Panc1 (cell line): ENCODE results near the gene CLEC16A. TPM values are rescaled to one million over a fixed set of nuclear protein-coding genes. Genes with fewer than 3 reads are reported as not detected.

Experiments used
- ATAC-seq: fragments of 200-7000 bp; cut with Tn5 transposase; 2 replicates; pipeline ENCODE4 v1.9.1; 2020; ENCODE audit warnings: mild to moderate bottlenecking, moderate library complexity
- BruUV-seq: library from RNA; stranded (reverse); fragments of 400-500 nt; replicated peaks from 2 replicates; lab custom pipeline; 2021; lab: Mats Ljungman, UMichigan
- CTCF ChIA-PET: fragments of 300-600 bp; sonication (Branson Sonifier 250); formaldehyde crosslinking; loops from one replicate; lab custom pipeline; 2022; ENCODE audit warnings: antibody characterized with exemption; lab: Charles Lee
- POLR2A ChIA-PET: fragments of 300-600 bp; sonication (Branson Sonifier 250); formaldehyde crosslinking; loops from one replicate; lab custom pipeline; 2022; ENCODE audit warnings: antibody characterized with exemption; lab: Charles Lee
- DNase-seq: peaks from one replicate; pipeline ENCODE4 v3.0.0-alpha.2; 2010; ENCODE audit warnings: low read depth, low spot score
- H3K27ac ChIP-seq: 2 replicates; pipeline ENCODE4 v1.5.1; 2011; ENCODE audit warnings: mild to moderate bottlenecking, low read length, inconsistent platforms
- H3K27me3 ChIP-seq: fragments of 200-500 bp; sonication (Bioruptor generic); 2 replicates; pipeline ENCODE4 v1.6.0; 2014; ENCODE audit warnings: low read length, inconsistent platforms; ENCODE audit not compliant: control insufficient read depth, insufficient read depth
- H3K36me3 ChIP-seq: fragments of 200-500 bp; sonication (Bioruptor generic); 2 replicates; pipeline ENCODE4 v1.5.1; 2014; ENCODE audit warnings: inconsistent platforms, mild to moderate bottlenecking, low read length, moderate library complexity; ENCODE audit not compliant: control insufficient read depth, insufficient read depth
- H3K4me1 ChIP-seq: 2 replicates; pipeline ENCODE4 v1.5.1; 2011; ENCODE audit warnings: inconsistent platforms, mild to moderate bottlenecking, low read length, moderate library complexity; ENCODE audit not compliant: control insufficient read depth, insufficient read depth
- H3K4me3 ChIP-seq, 2 experiments: 2 replicates each; pipeline ENCODE4 v1.5.1; 2011 to 2012; ENCODE audit warnings: low read depth in 2 of 2, low read length in 2 of 2, mild to moderate bottlenecking in 2 of 2, inconsistent platforms in 1 of 2, moderate library complexity in 1 of 2
- H3K9me3 ChIP-seq: fragments of 200-500 bp; sonication (Bioruptor generic); 2 replicates; pipeline ENCODE4 v1.5.1; 2014; ENCODE audit warnings: low read depth, mild to moderate bottlenecking, inconsistent platforms, low read length, moderate library complexity; ENCODE audit not compliant: control insufficient read depth, insufficient read depth
- CTCF ChIP-seq: fragments of 450-650 bp; IDR thresholded peaks from 2 replicates; pipeline ENCODE4 v1.5.1; 2017; ENCODE audit warnings: mild to moderate bottlenecking
- POLR2AphosphoS5 ChIP-seq: IDR thresholded peaks from 2 replicates; pipeline ENCODE4 v1.6.1; 2012; ENCODE audit warnings: mild to moderate bottlenecking, low read depth, low read length, moderate library complexity
- SIN3A ChIP-seq: IDR thresholded peaks from 2 replicates; pipeline ENCODE4 v1.6.1; 2012; ENCODE audit warnings: low read depth, mild to moderate bottlenecking, low read length, moderate library complexity, borderline replicate concordance; ENCODE audit not compliant: insufficient read depth
- TCF7L2 ChIP-seq: IDR thresholded peaks from 2 replicates; pipeline ENCODE4 v1.6.1; 2011; ENCODE audit warnings: mild to moderate bottlenecking, low read depth, low read length, inconsistent platforms
- in situ Hi-C: cut with HindIII; loops from 2 replicates; pipeline ENCODE4 v1.10.0; 2016; ENCODE audit warnings: low sequenced_read_pairs, low pct_unique_long_range_greater_than_20kb
- intact Hi-C: fragments of 100-400 bp; cut with micrococcal nuclease; formaldehyde crosslinking; loops from one replicate; pipeline ENCODE4 v1.10.0; 2022; ENCODE audit not compliant: unreplicated experiment
- total RNA-seq: library from RNA; stranded (reverse); gene quantifications from one replicate; pipeline ENCODE4 v1.2.1, GENCODE V29; 2021; ENCODE audit not compliant: unreplicated experiment
- TF ChIP-seq, protein P1 (sequence below), 2 experiments: IDR thresholded peaks; 2 replicates each; pipeline ENCODE4 v1.6.1; 2011 to 2012; ENCODE audit warnings: low read depth in 2 of 2, control low read depth in 1 of 2, low read length in 1 of 2, mild to moderate bottlenecking in 1 of 2, moderate library complexity in 1 of 2; ENCODE audit not compliant: insufficient read depth in 1 of 2

Gene CLEC16A
- total RNA-seq, 1 experiment from 2014 or later: 21.0 TPM

GRCh38 chr16:11051879-11052808 is 107.8 kb downstream of the CLEC16A start:
- Histone ChIP-seq H3K27ac (no peak overlapping the region), H3K4me1 (no peaks in the 10 kb centered on the region), H3K36me3 (no peaks in the 10 kb centered on the region), H3K4me3 (no peak overlapping the region), H3K27me3 (no peaks in the 10 kb centered on the region), H3K9me3 (no peaks in the 10 kb centered on the region)
- no peak for DNase-seq
- no peak for TF ChIP-seq SIN3A
- no peak for TF ChIP-seq CTCF
- TF ChIP-seq TCF7L2: no peak
- TF ChIP-seq, protein P1, sequence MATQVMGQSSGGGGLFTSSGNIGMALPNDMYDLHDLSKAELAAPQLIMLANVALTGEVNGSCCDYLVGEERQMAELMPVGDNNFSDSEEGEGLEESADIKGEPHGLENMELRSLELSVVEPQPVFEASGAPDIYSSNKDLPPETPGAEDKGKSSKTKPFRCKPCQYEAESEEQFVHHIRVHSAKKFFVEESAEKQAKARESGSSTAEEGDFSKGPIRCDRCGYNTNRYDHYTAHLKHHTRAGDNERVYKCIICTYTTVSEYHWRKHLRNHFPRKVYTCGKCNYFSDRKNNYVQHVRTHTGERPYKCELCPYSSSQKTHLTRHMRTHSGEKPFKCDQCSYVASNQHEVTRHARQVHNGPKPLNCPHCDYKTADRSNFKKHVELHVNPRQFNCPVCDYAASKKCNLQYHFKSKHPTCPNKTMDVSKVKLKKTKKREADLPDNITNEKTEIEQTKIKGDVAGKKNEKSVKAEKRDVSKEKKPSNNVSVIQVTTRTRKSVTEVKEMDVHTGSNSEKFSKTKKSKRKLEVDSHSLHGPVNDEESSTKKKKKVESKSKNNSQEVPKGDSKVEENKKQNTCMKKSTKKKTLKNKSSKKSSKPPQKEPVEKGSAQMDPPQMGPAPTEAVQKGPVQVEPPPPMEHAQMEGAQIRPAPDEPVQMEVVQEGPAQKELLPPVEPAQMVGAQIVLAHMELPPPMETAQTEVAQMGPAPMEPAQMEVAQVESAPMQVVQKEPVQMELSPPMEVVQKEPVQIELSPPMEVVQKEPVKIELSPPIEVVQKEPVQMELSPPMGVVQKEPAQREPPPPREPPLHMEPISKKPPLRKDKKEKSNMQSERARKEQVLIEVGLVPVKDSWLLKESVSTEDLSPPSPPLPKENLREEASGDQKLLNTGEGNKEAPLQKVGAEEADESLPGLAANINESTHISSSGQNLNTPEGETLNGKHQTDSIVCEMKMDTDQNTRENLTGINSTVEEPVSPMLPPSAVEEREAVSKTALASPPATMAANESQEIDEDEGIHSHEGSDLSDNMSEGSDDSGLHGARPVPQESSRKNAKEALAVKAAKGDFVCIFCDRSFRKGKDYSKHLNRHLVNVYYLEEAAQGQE (IDR thresholded peaks at IDR 0.05; ENCODE audit: insufficient read depth in 1 of 2, low read depth in 2 of 2, low read length in 1 of 2): no peak
- TF ChIP-seq POLR2AphosphoS5: no peak
- ChIA-PET POLR2A (interaction anchor here (1.0 kb wide), 1 partner anchor 16 kb away, joined by 5 read pairs; no protein-coding TSS in a partner anchor), CTCF (no interaction called here)
- intact Hi-C loops: no loop called here
- no TSS peak for BruUV-seq
- no peak for ATAC-seq
- in situ Hi-C loops: no loop called here

DNA sequence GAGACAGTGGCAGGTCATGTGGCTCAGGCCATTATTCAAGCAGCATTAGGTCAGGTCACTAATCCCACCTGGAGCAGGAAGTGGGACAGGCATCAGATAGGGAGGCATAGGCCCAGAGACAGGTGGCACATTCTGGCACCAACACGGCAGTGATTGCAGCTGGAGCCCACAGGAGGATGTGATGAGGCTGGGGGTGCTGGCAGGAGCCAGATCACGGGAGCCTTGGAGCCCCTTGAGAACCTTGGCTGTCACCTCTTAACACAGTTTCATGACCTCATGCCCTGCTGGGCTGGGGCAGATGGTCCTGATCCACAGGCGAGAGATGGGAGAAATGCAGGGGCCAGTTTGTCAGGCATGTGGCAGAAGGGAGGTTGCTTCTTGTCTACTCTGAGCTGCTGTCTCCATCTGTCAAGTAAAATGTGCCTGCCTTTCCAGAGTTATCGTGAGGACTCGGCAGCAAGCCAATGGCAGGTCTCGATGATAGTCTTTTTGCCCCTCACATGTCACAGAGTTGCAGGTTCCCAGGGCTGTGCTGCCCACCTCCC is 109.6 kb downstream of the CLEC16A start:
- no peaks in the 10 kb centered on the region for H3K9me3 ChIP-seq
- no peaks in the 10 kb centered on the region for H3K36me3 ChIP-seq
- H3K27ac ChIP-seq: no peak overlapping the region
- ChIA-PET POLR2A (no interaction called here), CTCF (no interaction called here)
- no peak overlapping the region for H3K4me3 ChIP-seq
- intact Hi-C loops: no loop called here
- H3K27me3 ChIP-seq: no peaks in the 10 kb centered on the region
- DNase-seq: no peak
- BruUV-seq: no TSS peak
- no peak for ATAC-seq
- TF ChIP-seq TCF7L2: no peak
- TF ChIP-seq, protein P1 (IDR thresholded peaks at IDR 0.05; ENCODE audit: insufficient read depth in 1 of 2, low read depth in 2 of 2, low read length in 1 of 2): no peak
- no peaks in the 10 kb centered on the region for H3K4me1 ChIP-seq
- in situ Hi-C loops: no loop called here
